PC-3 (cell line): ENCODE data around the gene TMPRSS3. TPM values are rescaled to one million over a fixed set of nuclear protein-coding genes. Genes with fewer than 3 reads are reported as not detected.

Source experiments
- ATAC-seq: fragments of 200-7000 bp; cut with Tn5 transposase; 2 replicates; pipeline ENCODE4 v1.9.1; 2020; ENCODE audit warnings: mild to moderate bottlenecking, moderate library complexity
- BruUV-seq: library from RNA; stranded (reverse); fragments of 400-500 nt; replicated peaks from 2 replicates; lab custom pipeline; 2021; lab: Mats Ljungman, UMichigan
- CTCF ChIA-PET: fragments of 300-600 bp; sonication (Branson Sonifier 250); formaldehyde crosslinking; loops from one replicate; lab custom pipeline; 2022; ENCODE audit warnings: antibody characterized with exemption; lab: Charles Lee
- POLR2A ChIA-PET: fragments of 300-600 bp; sonication (Branson Sonifier 250); formaldehyde crosslinking; loops from one replicate; lab custom pipeline; 2022; ENCODE audit warnings: antibody characterized with exemption; ENCODE audit not compliant: unreplicated experiment; lab: Charles Lee
- DNase-seq: peaks from one replicate; pipeline ENCODE4 v3.0.0-alpha.2; 2015
- H2AFZ ChIP-seq: fragments of 300-600 bp; sonication (generic); 2 replicates; pipeline ENCODE4 v1.6.0; 2016; ENCODE audit warnings: antibody characterized with exemption, low read length
- H3F3A ChIP-seq: fragments of 300-600 bp; sonication (generic); one replicate; pipeline ENCODE4 v1.6.0; 2017; ENCODE audit warnings: antibody characterized with exemption, low read length, control low read depth, mild to moderate bottlenecking; ENCODE audit not compliant: unreplicated experiment
- H3K27ac ChIP-seq: fragments of 300-600 bp; sonication (generic); 2 replicates; pipeline ENCODE4 v1.5.1; 2016; ENCODE audit warnings: mild to moderate bottlenecking, low read length
- H3K27me3 ChIP-seq: fragments of 300-600 bp; sonication (generic); 2 replicates; pipeline ENCODE4 v1.6.1; 2016; ENCODE audit warnings: low read length, mixed read lengths
- H3K36me3 ChIP-seq: fragments of 300-600 bp; sonication (generic); 2 replicates; pipeline ENCODE4 v1.6.1; 2016; ENCODE audit warnings: low read depth, mixed run types, low read length, mixed read lengths
- H3K4me1 ChIP-seq: fragments of 300-600 bp; sonication (generic); 2 replicates; pipeline ENCODE4 v1.5.1; 2016; ENCODE audit warnings: low read length; ENCODE audit not compliant: insufficient read depth
- H3K4me2 ChIP-seq: fragments of 300-600 bp; sonication (generic); 2 replicates; pipeline ENCODE4 v1.6.0; 2016; ENCODE audit warnings: low read length
- H3K4me3 ChIP-seq: fragments of 300-600 bp; sonication (generic); 2 replicates; pipeline ENCODE4 v1.5.1; 2016; ENCODE audit warnings: mild to moderate bottlenecking, low read length, mixed read lengths
- H3K79me2 ChIP-seq: fragments of 300-600 bp; sonication (generic); 2 replicates; pipeline ENCODE4 v1.6.1; 2017; ENCODE audit warnings: low read length, mixed read lengths
- H3K9ac ChIP-seq: fragments of 300-600 bp; sonication (generic); 2 replicates; pipeline ENCODE4 v1.6.0; 2016; ENCODE audit warnings: mild to moderate bottlenecking, low read length
- H3K9me2 ChIP-seq: fragments of 300-600 bp; sonication (generic); replicated peaks from 2 replicates; pipeline ENCODE4 v1.6.1; 2016; ENCODE audit warnings: mixed run types, low read length, mixed read lengths
- H3K9me3 ChIP-seq: fragments of 300-600 bp; sonication (generic); 2 replicates; pipeline ENCODE4 v1.6.1; 2016; ENCODE audit warnings: low read length, mixed read lengths
- H4K20me1 ChIP-seq: fragments of 300-600 bp; sonication (generic); 2 replicates; pipeline ENCODE4 v1.6.1; 2016; ENCODE audit warnings: low read length, mixed read lengths
- EZH2 ChIP-seq: fragments of 300-600 bp; sonication (generic); IDR thresholded peaks from one replicate; pipeline ENCODE4 v1.6.1; 2017; ENCODE audit warnings: antibody characterized with exemption, mild to moderate bottlenecking, low read length; ENCODE audit not compliant: unreplicated experiment
- EZH2phosphoT487 ChIP-seq: fragments of 300-600 bp; sonication (generic); IDR thresholded peaks from 2 replicates; pipeline ENCODE4 v1.6.1; 2018; ENCODE audit warnings: mild to moderate bottlenecking, antibody characterized with exemption, low read length, borderline replicate concordance
- intact Hi-C: fragments of 100-400 bp; cut with micrococcal nuclease; formaldehyde crosslinking; loops from 2 replicates; pipeline ENCODE4 v1.9.0; 2023
- total RNA-seq: library from RNA; depleted of rRNA; stranded (reverse); fragments of >200 nt; gene quantifications from 2 replicates; pipeline ENCODE4 v1.2.3, GENCODE V29; 2014
- TF ChIP-seq, protein P1 (sequence below): fragments of 300-600 bp; sonication (generic); conservative IDR thresholded peaks from 2 replicates; pipeline ENCODE4 v1.5.1; 2017; ENCODE audit warnings: antibody characterized with exemption, low read depth, mild to moderate bottlenecking, low read length

Gene TMPRSS3
- total RNA-seq, 1 experiment from 2014 or later = not detected

GRCh38 chr21:42377211-42377950, 18.5 kb downstream of the TMPRSS3 start:
- H2AFZ ChIP-seq = no peak overlapping the region
- CTCF ChIA-PET = no interaction called here
- no peaks in the 10 kb centered on the region for H4K20me1 ChIP-seq
- H3K9me3 ChIP-seq = no peaks in the 10 kb centered on the region
- peak overlapping the region; percentile 59 for H3K9ac ChIP-seq
- no peak overlapping the region for H3K4me3 ChIP-seq
- peaks cover 14% of the 10 kb centered on the region for H3K4me1 ChIP-seq
- TF ChIP-seq EZH2phosphoT487 = no peak
- TF ChIP-seq EZH2 = no peak
- TF ChIP-seq, protein P1, sequence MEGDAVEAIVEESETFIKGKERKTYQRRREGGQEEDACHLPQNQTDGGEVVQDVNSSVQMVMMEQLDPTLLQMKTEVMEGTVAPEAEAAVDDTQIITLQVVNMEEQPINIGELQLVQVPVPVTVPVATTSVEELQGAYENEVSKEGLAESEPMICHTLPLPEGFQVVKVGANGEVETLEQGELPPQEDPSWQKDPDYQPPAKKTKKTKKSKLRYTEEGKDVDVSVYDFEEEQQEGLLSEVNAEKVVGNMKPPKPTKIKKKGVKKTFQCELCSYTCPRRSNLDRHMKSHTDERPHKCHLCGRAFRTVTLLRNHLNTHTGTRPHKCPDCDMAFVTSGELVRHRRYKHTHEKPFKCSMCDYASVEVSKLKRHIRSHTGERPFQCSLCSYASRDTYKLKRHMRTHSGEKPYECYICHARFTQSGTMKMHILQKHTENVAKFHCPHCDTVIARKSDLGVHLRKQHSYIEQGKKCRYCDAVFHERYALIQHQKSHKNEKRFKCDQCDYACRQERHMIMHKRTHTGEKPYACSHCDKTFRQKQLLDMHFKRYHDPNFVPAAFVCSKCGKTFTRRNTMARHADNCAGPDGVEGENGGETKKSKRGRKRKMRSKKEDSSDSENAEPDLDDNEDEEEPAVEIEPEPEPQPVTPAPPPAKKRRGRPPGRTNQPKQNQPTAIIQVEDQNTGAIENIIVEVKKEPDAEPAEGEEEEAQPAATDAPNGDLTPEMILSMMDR = no peak
- no peaks in the 10 kb centered on the region for H3K79me2 ChIP-seq
- no peaks in the 10 kb centered on the region for H3K9me2 ChIP-seq
- H3K4me2 ChIP-seq = no peak overlapping the region
- ATAC-seq (no peak), DNase-seq (no peak)
- BruUV-seq = no TSS peak
- intact Hi-C loops = no loop called here
- H3K27me3 ChIP-seq = no peaks in the 10 kb centered on the region
- no peak overlapping the region for H3K27ac ChIP-seq
- no peaks in the 10 kb centered on the region for H3K36me3 ChIP-seq
- POLR2A ChIA-PET = interaction anchor here (0.6 kb wide), 1 partner anchor 10 kb away, joined by 5 read pairs; no protein-coding TSS in a partner anchor
- no peaks in the 10 kb centered on the region for H3F3A ChIP-seq

DNA sequence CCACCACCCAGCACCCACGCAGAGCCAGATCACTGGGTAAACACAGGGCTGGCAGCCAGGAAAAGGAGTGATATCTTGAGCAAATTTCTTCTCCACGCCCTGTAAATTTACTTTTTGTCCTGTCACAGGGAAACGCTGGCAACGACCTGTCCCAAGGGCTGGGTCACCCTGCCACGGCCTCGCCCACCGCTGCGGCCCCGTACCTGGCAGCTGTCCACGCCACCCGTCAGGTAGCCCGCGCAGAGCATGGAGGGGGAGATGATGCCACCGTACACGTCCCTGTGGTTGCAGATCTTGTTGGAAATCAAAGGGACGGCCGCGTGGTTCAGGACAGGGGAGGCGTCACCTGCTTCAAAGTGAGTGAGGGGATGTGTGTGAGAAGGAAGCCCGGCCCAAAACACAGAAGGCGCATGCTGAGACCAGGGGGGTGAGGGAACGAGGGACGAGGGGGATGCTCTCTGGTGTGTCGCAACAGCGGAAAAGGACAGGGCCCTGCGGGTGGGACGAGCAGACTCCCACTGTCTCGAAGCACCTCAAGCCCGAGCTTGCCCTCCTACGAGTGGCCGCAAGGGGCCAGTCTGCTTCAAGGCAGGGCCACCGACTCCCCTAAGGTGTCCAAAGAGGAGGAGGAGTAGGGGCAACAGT, 19.4 kb downstream of the TMPRSS3 start:
- peak overlapping the region; percentile 59 for H3K9ac ChIP-seq
- no peaks in the 10 kb centered on the region for H3K9me3 ChIP-seq
- H3K79me2 ChIP-seq = no peaks in the 10 kb centered on the region
- H2AFZ ChIP-seq = peak overlapping the region; percentile 55
- peak; percentile 31 for DNase-seq
- no peak overlapping the region for H3K4me3 ChIP-seq
- peaks cover 14% of the 10 kb centered on the region for H3K4me1 ChIP-seq
- no peaks in the 10 kb centered on the region for H3F3A ChIP-seq
- H3K9me2 ChIP-seq = no peaks in the 10 kb centered on the region
- TF ChIP-seq EZH2phosphoT487 (no peak), EZH2 (no peak)
- TF ChIP-seq, protein P1 = no peak
- ChIA-PET CTCF (no interaction called here), POLR2A (no interaction called here)
- peak overlapping the region; percentile 52 for H3K4me2 ChIP-seq
- peak overlapping the region; percentile 34; the same call in 1 of the 2 replicates for H3K27ac ChIP-seq
- no peaks in the 10 kb centered on the region for H4K20me1 ChIP-seq
- intact Hi-C loops = loop anchor here (1.0 kb wide), 1 partner anchor 38 kb away; no protein-coding TSS in a partner anchor
- H3K27me3 ChIP-seq = no peaks in the 10 kb centered on the region
- peak; percentile 70 for ATAC-seq
- no TSS peak for BruUV-seq
- H3K36me3 ChIP-seq = no peaks in the 10 kb centered on the region
